Testis (tissue), 2 donors: ENCODE data around the gene TPP1.

Experiments used
- POLR2A ChIP-seq: fragments of 450-650 bp; IDR thresholded peaks from one replicate; pipeline ENCODE4 v1.6.1; 2017; ENCODE audit warnings: antibody characterized with exemption, mild to moderate bottlenecking, moderate library complexity
- TF ChIP-seq, protein P1 (sequence below), 3 experiments: fragments of 450-650 bp in 2 of 3; fragments of 200-600 bp in 1 of 3; sonication (generic) in 1 of 3; IDR thresholded peaks; one replicate each; pipeline ENCODE4 v1.5.1; 2016 to 2019; ENCODE audit warnings: antibody characterized with exemption in 3 of 3, mild to moderate bottlenecking in 2 of 3, moderate library complexity in 1 of 3

DNA sequence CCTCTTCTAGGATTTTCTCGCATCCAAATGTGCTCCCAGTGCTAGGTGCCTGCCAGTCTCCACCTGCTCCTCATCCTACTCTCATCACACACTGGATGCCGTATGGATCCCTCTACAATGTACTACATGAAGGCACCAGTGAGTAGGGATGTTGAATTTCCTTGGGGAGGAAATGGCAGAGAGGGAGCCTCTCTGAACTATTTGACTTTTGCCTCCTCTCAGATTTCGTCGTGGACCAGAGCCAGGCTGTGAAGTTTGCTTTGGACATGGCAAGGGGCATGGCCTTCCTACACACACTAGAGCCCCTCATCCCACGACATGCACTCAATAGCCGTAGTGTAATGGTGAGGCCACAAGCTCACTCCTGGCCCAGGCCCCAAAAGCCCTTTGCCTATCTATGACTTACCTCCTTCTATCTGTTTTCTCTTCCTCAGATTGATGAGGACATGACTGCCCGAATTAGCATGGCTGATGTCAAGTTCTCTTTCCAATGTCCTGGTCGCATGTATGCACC, 9.7 kb downstream of the TPP1 start:
- TF ChIP-seq POLR2A, result no peak
- TF ChIP-seq, protein P1, sequence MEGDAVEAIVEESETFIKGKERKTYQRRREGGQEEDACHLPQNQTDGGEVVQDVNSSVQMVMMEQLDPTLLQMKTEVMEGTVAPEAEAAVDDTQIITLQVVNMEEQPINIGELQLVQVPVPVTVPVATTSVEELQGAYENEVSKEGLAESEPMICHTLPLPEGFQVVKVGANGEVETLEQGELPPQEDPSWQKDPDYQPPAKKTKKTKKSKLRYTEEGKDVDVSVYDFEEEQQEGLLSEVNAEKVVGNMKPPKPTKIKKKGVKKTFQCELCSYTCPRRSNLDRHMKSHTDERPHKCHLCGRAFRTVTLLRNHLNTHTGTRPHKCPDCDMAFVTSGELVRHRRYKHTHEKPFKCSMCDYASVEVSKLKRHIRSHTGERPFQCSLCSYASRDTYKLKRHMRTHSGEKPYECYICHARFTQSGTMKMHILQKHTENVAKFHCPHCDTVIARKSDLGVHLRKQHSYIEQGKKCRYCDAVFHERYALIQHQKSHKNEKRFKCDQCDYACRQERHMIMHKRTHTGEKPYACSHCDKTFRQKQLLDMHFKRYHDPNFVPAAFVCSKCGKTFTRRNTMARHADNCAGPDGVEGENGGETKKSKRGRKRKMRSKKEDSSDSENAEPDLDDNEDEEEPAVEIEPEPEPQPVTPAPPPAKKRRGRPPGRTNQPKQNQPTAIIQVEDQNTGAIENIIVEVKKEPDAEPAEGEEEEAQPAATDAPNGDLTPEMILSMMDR (IDR thresholded peaks at IDR 0.05), result no peak
